ENCODE results near the gene DHX32.
"Not testable (repeated sequence)": the region's sequence is repeated elsewhere in the genome, so short reads cannot be mapped to it uniquely, and the experiment has no call there.

- TF ChIP-seq POLR2A (IDR thresholded peaks at IDR 0.05; ENCODE audit: extremely low read depth, insufficient read length); CTCF (IDR thresholded peaks at IDR 0.05; ENCODE audit: low read depth, low read length); MAX (IDR thresholded peaks at IDR 0.05; ENCODE audit: low read depth, low read length); MYC (IDR thresholded peaks at IDR 0.05; ENCODE audit: low read depth, low read length): not testable (repeated sequence)
Measured at GRCh38 chr10:125894176-125894575, 13.1 kb upstream of the DHX32 start.
